WTC11 (cell line): ENCODE data around the gene OTOGL. TPM values are rescaled to one million over a fixed set of nuclear protein-coding genes. Genes with fewer than 3 reads are reported as not detected.

Experiments
- ATAC-seq: fragments of 200-7000 bp; cut with Tn5 transposase; 2 replicates; pipeline ENCODE4 v1.10.0; 2021; ENCODE audit warnings: mild to moderate bottlenecking, moderate library complexity
- CTCF ChIA-PET: fragments of 300-600 bp; sonication (Branson Sonifier 250); formaldehyde crosslinking; loops from one replicate; lab custom pipeline; 2021; ENCODE audit warnings: antibody characterized with exemption; lab: Charles Lee
- POLR2A ChIA-PET: fragments of 350-600 bp; sonication (Branson Sonifier 250); formaldehyde crosslinking; loops from one replicate; lab custom pipeline; 2021; ENCODE audit warnings: antibody characterized with exemption; lab: Charles Lee
- DNase-seq: peaks from one replicate; pipeline ENCODE4 v3.0.0; 2021; ENCODE audit warnings: low spot score
- H3K27ac Mint-ChIP-seq: 2 replicates; pipeline ENCODE4 v1.8.0; 2021; ENCODE audit warnings: mixed read lengths
- H3K27me3 Mint-ChIP-seq: 2 replicates; pipeline ENCODE4 v1.8.0; 2021; ENCODE audit warnings: low read depth, mild to moderate bottlenecking, moderate library complexity, mixed read lengths
- H3K36me3 Mint-ChIP-seq: 2 replicates; pipeline ENCODE4 v1.8.0; 2021; ENCODE audit warnings: mixed read lengths
- H3K4me1 Mint-ChIP-seq: 2 replicates; pipeline ENCODE4 v1.8.0; 2022; ENCODE audit warnings: mixed read lengths
- H3K4me3 Mint-ChIP-seq: 2 replicates; pipeline ENCODE4 v1.8.0; 2021; ENCODE audit warnings: mild to moderate bottlenecking, moderate library complexity, mixed read lengths
- H3K9me3 Mint-ChIP-seq: 2 replicates; pipeline ENCODE4 v1.8.0; 2021; ENCODE audit warnings: mixed read lengths
- ESRRA ChIP-seq: sonication (generic); formaldehyde crosslinking; IDR thresholded peaks from 2 replicates; pipeline ENCODE4 v1.8.1; 2022; ENCODE audit warnings: mild to moderate bottlenecking, missing genetic modification reagents, borderline replicate concordance
- total RNA-seq: library from RNA; stranded (reverse); gene quantifications from 3 replicates; pipeline ENCODE4 v1.2.3, GENCODE V29; 2021
- TF ChIP-seq, protein P1 (sequence below): sonication (generic); formaldehyde crosslinking; IDR thresholded peaks from 2 replicates; pipeline ENCODE4 v1.8.0; 2023; ENCODE audit warnings: missing genetic modification reagents
- TF ChIP-seq, protein P2 (sequence below): fragments of 250-450 bp; sonication (Bioruptor Pico); IDR thresholded peaks from 2 replicates; pipeline ENCODE4 v1.9.0; 2021; ENCODE audit warnings: mild to moderate bottlenecking, borderline replicate concordance
- TF ChIP-seq, protein P3 (sequence below): fragments of 200-600 bp; IDR thresholded peaks from 2 replicates; pipeline ENCODE4 v1.8.0; 2022; ENCODE audit warnings: antibody characterized with exemption
- TF ChIP-seq, protein P4 (sequence below): sonication (generic); formaldehyde crosslinking; IDR thresholded peaks from 2 replicates; pipeline ENCODE4 v1.8.0; 2023; ENCODE audit warnings: mild to moderate bottlenecking, missing genetic modification reagents

OTOGL gene
- total RNA-seq, 1 experiment from 2014 or later = 0.55 TPM

DNA sequence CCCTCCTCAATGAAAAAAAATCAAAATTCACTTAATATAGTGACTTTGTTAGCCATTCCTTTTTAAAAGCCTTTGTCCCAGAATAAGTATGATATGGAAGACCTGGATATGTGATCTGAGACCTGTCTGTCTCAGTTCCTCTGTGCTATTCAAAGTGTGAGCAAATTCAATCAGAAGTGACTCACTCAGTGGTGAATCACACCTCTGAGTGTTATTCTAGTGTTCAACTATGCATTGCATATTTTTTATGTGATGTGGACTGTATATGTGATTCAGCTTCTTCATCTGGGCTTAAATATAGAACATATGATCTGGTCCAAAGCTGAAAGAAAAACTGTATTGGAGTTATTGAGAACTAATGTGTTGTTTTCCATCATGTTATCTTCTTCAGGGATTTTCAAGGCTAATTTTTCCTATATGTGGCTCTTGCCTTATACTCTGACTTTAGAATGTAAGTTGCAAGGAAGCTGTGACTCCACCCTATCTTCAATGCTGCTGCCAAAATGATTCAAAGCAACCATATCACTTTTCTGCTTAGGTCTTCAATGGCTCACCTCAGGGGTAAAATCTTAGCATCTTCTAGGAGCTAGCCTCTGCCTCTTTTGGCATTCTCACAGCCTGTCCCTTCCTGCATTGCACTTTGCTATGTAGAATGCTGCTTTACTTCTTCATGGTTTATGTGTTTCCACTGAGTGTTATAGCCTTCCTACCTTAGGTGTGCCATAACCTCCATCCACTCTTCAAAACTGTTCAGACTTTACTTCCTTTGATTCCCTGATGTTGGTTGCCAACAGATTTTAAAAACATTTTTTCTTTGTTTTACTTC lies 169.8 kb downstream of the OTOGL start:
- POLR2A ChIA-PET = interaction anchor here (0.7 kb wide), 1 partner anchor 206 kb away, joined by 4 read pairs; no protein-coding TSS in a partner anchor
- CTCF ChIA-PET = interaction anchor here (0.8 to 5.5 kb wide), 15 partner anchors 12 to 884 kb away, joined by 3 to 74 read pairs (median 3); no protein-coding TSS in a partner anchor
- no peak overlapping the region for H3K27ac Mint-ChIP-seq
- H3K36me3 Mint-ChIP-seq = no peaks in the 10 kb centered on the region
- TF ChIP-seq, protein P1, sequence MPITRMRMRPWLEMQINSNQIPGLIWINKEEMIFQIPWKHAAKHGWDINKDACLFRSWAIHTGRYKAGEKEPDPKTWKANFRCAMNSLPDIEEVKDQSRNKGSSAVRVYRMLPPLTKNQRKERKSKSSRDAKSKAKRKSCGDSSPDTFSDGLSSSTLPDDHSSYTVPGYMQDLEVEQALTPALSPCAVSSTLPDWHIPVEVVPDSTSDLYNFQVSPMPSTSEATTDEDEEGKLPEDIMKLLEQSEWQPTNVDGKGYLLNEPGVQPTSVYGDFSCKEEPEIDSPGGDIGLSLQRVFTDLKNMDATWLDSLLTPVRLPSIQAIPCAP (CRISPR knock-in tag) = no peak
- H3K4me1 Mint-ChIP-seq = no peaks in the 10 kb centered on the region
- no peak overlapping the region for H3K4me3 Mint-ChIP-seq
- no peak for DNase-seq
- H3K27me3 Mint-ChIP-seq = no peaks in the 10 kb centered on the region
- H3K9me3 Mint-ChIP-seq = no peaks in the 10 kb centered on the region
- no peak for ATAC-seq

DNA sequence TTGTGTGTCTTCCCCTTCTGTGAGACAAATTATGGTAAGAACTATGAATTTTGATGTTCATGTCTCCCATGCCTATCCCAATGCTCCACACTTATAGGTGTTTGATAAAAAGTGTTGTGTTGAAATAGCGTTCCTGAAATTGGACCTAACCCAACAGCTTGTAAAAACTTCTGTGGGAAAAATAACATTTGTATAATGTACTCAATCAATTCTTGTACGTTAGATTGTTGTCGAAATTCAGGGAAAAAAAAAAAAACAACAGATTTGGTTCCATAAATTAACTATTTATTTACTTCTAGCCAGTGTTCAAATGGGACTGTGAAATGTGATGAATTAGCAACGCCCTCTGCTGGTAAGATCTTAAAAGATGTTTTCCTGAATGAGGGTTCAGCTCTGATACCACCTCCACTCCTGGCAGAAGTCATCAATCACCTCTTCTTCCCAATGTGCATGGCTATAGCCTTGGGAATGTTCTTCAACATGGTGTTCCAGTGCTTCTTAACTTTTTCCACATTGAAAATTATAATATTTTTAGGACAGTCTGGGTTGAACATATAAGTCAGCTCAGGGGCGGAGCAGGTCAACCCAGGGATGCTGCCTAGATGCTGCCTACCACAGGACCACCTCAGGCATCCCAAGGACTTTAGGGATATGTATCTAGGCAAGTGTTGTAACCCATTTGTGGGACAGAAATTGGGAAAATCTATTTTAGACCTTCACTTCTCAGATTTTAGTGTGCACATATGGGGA lies 170.6 kb downstream of the OTOGL start:
- ChIA-PET CTCF (interaction anchor here (0.8 to 5.5 kb wide), 18 partner anchors 13 to 898 kb away, joined by 3 to 74 read pairs (median 3); no protein-coding TSS in a partner anchor), POLR2A (no interaction called here)
- ATAC-seq (peak; percentile 84), DNase-seq (no peak)
- H3K27ac Mint-ChIP-seq = no peak overlapping the region
- TF ChIP-seq, protein P2, sequence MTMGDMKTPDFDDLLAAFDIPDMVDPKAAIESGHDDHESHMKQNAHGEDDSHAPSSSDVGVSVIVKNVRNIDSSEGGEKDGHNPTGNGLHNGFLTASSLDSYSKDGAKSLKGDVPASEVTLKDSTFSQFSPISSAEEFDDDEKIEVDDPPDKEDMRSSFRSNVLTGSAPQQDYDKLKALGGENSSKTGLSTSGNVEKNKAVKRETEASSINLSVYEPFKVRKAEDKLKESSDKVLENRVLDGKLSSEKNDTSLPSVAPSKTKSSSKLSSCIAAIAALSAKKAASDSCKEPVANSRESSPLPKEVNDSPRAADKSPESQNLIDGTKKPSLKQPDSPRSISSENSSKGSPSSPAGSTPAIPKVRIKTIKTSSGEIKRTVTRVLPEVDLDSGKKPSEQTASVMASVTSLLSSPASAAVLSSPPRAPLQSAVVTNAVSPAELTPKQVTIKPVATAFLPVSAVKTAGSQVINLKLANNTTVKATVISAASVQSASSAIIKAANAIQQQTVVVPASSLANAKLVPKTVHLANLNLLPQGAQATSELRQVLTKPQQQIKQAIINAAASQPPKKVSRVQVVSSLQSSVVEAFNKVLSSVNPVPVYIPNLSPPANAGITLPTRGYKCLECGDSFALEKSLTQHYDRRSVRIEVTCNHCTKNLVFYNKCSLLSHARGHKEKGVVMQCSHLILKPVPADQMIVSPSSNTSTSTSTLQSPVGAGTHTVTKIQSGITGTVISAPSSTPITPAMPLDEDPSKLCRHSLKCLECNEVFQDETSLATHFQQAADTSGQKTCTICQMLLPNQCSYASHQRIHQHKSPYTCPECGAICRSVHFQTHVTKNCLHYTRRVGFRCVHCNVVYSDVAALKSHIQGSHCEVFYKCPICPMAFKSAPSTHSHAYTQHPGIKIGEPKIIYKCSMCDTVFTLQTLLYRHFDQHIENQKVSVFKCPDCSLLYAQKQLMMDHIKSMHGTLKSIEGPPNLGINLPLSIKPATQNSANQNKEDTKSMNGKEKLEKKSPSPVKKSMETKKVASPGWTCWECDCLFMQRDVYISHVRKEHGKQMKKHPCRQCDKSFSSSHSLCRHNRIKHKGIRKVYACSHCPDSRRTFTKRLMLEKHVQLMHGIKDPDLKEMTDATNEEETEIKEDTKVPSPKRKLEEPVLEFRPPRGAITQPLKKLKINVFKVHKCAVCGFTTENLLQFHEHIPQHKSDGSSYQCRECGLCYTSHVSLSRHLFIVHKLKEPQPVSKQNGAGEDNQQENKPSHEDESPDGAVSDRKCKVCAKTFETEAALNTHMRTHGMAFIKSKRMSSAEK (CRISPR knock-in tag) = no peak
- TF ChIP-seq, protein P3, sequence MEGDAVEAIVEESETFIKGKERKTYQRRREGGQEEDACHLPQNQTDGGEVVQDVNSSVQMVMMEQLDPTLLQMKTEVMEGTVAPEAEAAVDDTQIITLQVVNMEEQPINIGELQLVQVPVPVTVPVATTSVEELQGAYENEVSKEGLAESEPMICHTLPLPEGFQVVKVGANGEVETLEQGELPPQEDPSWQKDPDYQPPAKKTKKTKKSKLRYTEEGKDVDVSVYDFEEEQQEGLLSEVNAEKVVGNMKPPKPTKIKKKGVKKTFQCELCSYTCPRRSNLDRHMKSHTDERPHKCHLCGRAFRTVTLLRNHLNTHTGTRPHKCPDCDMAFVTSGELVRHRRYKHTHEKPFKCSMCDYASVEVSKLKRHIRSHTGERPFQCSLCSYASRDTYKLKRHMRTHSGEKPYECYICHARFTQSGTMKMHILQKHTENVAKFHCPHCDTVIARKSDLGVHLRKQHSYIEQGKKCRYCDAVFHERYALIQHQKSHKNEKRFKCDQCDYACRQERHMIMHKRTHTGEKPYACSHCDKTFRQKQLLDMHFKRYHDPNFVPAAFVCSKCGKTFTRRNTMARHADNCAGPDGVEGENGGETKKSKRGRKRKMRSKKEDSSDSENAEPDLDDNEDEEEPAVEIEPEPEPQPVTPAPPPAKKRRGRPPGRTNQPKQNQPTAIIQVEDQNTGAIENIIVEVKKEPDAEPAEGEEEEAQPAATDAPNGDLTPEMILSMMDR = peak; percentile 53; the same call in 1 of the 2 replicates
- H3K27me3 Mint-ChIP-seq = no peaks in the 10 kb centered on the region
- H3K4me3 Mint-ChIP-seq = no peak overlapping the region
- no peaks in the 10 kb centered on the region for H3K36me3 Mint-ChIP-seq
- H3K4me1 Mint-ChIP-seq = no peaks in the 10 kb centered on the region
- no peaks in the 10 kb centered on the region for H3K9me3 Mint-ChIP-seq

DNA sequence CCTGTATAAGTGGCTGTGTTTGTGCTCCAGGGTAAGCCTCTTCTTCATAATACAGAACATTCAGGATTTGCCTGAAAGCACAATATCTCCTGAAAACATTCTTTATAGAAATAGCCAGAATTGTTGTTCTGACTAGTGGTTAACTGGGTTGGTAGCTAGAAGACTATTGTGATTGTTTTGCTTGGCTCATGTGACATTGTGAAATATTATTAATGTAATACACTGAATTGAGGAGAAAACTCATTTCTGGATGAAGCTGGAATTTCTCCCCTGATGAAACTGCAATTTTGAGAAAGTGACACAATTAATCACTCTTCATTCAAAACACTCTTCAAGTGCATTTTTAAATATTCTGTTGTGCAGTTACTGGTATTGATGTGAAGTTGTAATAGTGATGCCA lies 172.4 kb downstream of the OTOGL start:
- no peaks in the 10 kb centered on the region for H3K27me3 Mint-ChIP-seq
- H3K9me3 Mint-ChIP-seq = no peaks in the 10 kb centered on the region
- H3K27ac Mint-ChIP-seq = no peak overlapping the region
- no peak for ATAC-seq
- no peaks in the 10 kb centered on the region for H3K36me3 Mint-ChIP-seq
- H3K4me3 Mint-ChIP-seq = no peak overlapping the region
- no peak for DNase-seq
- POLR2A ChIA-PET = no interaction called here
- H3K4me1 Mint-ChIP-seq = no peaks in the 10 kb centered on the region
- TF ChIP-seq, protein P4, sequence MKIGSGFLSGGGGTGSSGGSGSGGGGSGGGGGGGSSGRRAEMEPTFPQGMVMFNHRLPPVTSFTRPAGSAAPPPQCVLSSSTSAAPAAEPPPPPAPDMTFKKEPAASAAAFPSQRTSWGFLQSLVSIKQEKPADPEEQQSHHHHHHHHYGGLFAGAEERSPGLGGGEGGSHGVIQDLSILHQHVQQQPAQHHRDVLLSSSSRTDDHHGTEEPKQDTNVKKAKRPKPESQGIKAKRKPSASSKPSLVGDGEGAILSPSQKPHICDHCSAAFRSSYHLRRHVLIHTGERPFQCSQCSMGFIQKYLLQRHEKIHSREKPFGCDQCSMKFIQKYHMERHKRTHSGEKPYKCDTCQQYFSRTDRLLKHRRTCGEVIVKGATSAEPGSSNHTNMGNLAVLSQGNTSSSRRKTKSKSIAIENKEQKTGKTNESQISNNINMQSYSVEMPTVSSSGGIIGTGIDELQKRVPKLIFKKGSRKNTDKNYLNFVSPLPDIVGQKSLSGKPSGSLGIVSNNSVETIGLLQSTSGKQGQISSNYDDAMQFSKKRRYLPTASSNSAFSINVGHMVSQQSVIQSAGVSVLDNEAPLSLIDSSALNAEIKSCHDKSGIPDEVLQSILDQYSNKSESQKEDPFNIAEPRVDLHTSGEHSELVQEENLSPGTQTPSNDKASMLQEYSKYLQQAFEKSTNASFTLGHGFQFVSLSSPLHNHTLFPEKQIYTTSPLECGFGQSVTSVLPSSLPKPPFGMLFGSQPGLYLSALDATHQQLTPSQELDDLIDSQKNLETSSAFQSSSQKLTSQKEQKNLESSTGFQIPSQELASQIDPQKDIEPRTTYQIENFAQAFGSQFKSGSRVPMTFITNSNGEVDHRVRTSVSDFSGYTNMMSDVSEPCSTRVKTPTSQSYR (CRISPR knock-in tag) = no peak
- TF ChIP-seq ESRRA (CRISPR knock-in tag) = no peak
- CTCF ChIA-PET = interaction anchor here (1.3 to 5.5 kb wide), 4 partner anchors 19 to 78 kb away, joined by 3 to 74 read pairs (median 10); no protein-coding TSS in a partner anchor
